GM12892 (cell line): ENCODE measurements around the gene PHLDB3.

Experiments used
- DNase-seq: peaks from one replicate; pipeline ENCODE4 v3.0.0; 2011; ENCODE audit not compliant: insufficient read length
- FAIRE-seq: peaks from 2 replicates; lab custom pipeline; 2011; peaks lifted over from hg19 to GRCh38; lab: Jason Lieb, UNC
- POLR2A ChIP-seq: IDR thresholded peaks from 2 replicates; pipeline ENCODE4 v1.6.1; 2011; ENCODE audit warnings: low read depth, low read length, control low read depth
- POLR2AphosphoS5 ChIP-seq: IDR thresholded peaks from 2 replicates; pipeline ENCODE4 v1.6.1; 2011; ENCODE audit warnings: low read depth, low read length, control low read depth
- TAF1 ChIP-seq: IDR thresholded peaks from 2 replicates; pipeline ENCODE4 v1.6.1; 2011; ENCODE audit warnings: low read depth, mild to moderate bottlenecking, control low read depth, low read length, borderline replicate concordance

The PHLDB3 gene

DNA sequence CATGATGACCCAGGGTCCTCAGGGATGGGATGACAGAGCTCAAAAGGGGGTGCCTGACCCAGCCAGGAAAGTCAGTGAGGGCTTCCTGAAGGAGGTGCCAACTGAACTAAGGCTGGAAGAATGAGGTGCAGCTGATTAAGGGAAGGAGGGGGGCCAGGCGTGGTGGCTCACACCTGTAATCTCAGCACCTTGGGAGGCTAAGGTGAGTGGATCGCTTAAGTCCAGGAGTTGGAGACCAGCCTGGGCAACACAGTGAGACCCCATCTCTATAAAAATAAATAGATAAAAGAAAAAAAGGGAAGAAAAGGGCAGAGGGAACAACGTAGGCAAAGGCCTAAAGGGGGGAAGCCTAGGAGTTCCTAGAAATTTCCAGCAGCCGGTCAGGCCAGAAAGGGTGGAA is 30.1 kb downstream of the PHLDB3 start:
- FAIRE-seq (no peak), DNase-seq (no peak)
- no peak for TF ChIP-seq TAF1

DNA sequence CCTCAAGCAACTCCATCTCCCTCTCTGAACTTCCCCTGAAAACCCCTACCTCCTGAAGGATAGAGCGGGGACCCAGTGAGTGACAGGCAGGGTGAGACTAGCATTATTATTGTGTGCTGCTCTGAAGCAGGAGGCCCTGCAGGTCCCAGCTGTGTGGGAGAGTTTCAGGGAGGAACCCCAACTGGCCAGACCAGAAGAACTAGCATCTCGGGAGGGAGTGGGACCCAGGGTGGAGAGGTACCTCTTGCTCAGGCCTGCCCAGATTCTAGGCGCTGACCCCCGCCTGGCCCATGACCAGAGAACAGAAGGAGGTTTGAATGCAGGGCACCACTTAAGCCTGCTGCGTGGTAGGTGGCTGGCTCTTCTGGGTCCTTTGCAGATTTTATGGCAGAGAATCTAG is 33.5 kb downstream of the PHLDB3 start:
- FAIRE-seq (no peak), DNase-seq (no peak)
- TF ChIP-seq TAF1, result no peak
- no peak for TF ChIP-seq POLR2AphosphoS5
- TF ChIP-seq POLR2A, result no peak

GRCh38 chr19:43470288-43470687 is 34.3 kb downstream of the PHLDB3 start:
- no peak for DNase-seq
- no peak for TF ChIP-seq TAF1
- TF ChIP-seq POLR2A, result no peak
- no peak for TF ChIP-seq POLR2AphosphoS5
- no peak for FAIRE-seq

- FAIRE-seq (no peak), DNase-seq (no peak)
- TF ChIP-seq POLR2A, result no peak
- no peak for TF ChIP-seq POLR2AphosphoS5
- no peak for TF ChIP-seq TAF1
These were observed 35.4 kb downstream of the PHLDB3 start for GRCh38 chr19:43469160-43469480.

DNA sequence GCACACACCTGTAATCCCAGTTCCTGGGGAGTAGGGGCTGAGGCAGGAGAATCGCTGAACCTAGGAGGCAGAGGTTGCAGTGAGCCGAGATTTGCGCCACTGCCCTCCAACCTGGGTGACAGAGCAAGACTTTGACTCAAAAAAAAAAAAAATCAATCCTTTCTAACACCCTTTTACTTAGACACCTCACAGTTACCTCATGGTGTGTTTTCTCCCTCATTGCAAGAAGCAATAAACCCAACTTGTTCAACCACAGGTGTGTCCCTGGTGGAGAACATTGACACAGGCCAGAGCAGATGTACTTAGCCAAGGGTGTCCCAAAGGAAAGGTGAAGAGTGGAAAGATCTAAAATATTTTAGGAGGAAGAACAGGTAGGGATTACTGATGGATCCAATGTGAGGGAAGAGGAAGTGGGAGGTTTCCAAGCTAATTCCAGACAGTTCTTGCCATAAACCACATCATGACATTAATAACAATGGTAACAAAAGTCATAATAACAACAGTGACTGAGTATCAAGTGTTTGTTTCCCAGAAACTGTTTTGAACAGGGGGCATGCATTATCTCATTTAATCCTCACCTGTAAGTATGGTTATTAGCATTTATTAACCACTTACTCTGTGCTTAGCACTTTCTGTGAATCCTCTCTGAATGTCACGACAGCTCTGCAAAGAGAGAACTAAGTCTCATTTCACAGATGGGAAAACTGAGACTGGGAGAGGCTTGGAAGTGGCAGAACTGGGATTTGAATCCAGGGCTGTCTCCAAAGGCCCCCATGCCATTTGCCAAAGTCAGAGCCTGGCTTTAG is 36.0 kb downstream of the PHLDB3 start:
- TF ChIP-seq TAF1 (no peak), POLR2A (no peak), POLR2AphosphoS5 (no peak)
- FAIRE-seq (no peak), DNase-seq (no peak)

DNA sequence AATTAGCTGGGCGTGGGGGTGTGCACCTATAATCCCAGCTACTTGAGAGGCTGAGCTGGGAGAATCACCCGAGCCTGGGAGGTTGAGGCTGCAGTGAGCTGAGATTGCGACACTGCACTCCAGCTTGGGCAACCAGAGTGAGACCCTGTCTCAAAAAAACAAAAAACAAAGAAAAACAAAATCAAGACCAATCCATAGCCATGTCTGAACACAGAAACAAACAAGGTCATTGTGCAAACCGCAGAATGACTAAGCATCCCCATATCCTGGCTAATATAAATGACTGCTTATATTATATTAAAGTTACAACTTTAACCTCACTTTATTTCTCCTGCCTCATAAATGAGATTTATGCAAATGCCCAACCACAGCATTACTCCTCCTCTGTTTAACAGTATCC is 36.8 kb downstream of the PHLDB3 start:
- DNase-seq (no peak), FAIRE-seq (no peak)
- TF ChIP-seq POLR2AphosphoS5, result no peak
- no peak for TF ChIP-seq POLR2A
- no peak for TF ChIP-seq TAF1

GRCh38 chr19:43467276-43467675 is 37.3 kb downstream of the PHLDB3 start:
- no peak for FAIRE-seq
- DNase-seq, result no peak
- TF ChIP-seq POLR2A (no peak), POLR2AphosphoS5 (no peak), TAF1 (no peak)

- TF ChIP-seq POLR2A, result no peak
- no peak for TF ChIP-seq TAF1
- TF ChIP-seq POLR2AphosphoS5, result no peak
- DNase-seq, result no peak
- no peak for FAIRE-seq
These were observed 37.8 kb downstream of the PHLDB3 start for GRCh38 chr19:43466793-43467192.

DNA sequence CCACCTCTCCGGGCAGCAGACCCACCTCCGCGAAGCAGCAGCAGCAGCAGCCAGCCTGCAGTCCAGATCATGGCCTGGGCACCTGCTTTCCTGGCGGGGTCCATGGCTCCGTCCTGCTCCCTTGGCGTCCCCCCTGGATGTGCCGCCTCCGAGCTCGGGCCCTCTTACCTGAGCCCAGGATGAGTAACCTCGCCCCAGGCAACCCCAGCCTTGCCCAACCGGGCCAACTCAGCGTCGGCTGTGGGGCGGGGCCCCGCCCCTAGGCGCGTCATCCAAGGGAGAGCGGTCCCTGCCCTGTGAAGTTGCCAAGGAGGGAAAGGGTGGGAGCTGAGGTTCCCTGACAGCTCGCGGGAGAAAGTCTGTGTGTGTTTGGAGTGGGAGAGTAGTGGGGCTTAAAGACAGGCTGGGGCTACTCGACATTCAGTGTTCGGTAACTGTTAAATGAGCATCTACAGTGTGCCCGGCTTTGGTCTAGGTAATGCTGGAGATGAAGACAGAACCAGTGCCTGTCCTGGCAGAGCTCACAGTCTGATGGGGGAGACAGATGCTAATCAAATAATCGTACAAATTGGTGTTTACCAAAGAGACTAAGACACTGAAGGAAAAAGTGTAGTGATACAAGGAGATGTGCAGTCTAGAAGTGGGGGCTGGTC is 39.0 kb downstream of the PHLDB3 start, which contains the start of gene LYPD3:
Gene LYPD3, minus strand, starts transcription at position 141 of the 653 bp plus-strand sequence. Its CDS starts 37 bp downstream, at position 104.
- FAIRE-seq (no peak), DNase-seq (no peak)

DNA sequence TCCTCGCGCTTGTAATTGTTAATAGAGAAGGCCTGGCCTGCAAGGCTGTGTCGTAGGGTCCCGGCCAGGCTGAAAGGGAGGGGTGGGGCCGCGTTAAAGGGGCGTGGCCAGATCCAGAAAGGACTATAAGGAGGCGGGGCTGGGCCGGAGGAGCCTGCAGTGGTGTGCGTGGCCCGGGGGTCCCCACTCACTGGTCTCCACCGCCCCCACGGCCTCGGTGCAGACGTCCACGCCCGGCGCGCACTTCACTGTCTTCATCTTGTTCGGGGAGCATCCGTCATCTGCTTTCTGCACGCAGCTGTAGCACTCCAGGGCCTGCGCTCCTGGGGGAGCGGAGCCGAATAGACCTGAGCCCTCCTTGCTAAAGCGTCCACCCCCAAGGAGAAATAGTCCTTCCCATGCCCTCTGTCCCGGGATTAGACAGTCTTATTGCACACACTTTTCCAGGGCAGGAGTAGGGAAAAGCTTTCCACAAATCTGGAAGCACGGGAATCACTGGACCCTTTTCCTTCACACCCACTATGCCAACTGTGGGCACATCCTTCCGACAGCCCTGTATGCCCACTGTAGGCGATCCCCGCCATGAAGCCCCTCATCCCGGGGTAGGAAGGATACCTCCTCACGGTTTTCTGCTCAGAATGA is 40.3 kb downstream of the PHLDB3 start:
- FAIRE-seq (no peak), DNase-seq (no peak)
- no peak for TF ChIP-seq POLR2AphosphoS5
- no peak for TF ChIP-seq TAF1
- no peak for TF ChIP-seq POLR2A

More for the DNA sequence above, 39.0 kb downstream of the PHLDB3 start, which contains the start of gene LYPD3:
- TF ChIP-seq POLR2A (no peak), POLR2AphosphoS5 (no peak), TAF1 (no peak)

DNA sequence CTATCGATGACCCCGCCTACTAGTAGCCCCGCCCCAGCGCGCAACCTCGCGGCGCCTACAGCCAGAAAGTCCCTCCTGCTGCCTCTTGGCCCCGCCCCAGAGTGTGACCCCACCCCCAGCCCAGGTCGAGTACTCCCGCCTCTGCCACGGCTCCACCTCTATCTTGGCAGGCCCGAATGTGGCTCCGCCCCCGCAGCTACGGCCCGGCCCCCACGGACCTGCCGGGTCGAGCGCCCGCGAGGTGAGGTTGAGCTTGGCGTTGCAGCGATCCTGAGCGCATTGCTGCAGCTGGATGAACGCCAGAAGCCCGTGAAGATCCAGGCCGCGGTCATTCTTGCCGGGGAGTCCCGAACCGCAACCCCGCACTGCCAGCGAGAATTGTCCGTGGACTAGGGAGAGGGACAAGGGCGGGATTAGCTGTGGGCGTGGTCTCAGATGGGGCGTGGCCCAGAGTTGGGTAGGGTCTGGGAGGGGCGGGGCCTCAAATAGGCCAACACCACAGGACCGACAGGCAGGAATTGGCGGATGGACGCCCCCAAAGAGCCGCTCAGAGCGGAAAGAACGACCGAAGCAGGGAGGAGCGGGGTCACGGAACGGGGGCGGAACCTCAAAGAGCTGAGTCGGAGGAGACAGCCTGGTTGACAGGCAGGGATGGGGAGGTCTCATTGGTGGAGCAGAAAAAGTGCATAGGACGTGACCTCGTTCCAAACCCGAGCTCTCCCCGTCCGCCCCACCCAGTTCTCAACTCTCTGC is 41.0 kb downstream of the PHLDB3 start:
- no peak for TF ChIP-seq POLR2A
- no peak for TF ChIP-seq TAF1
- peak; percentile 92 for FAIRE-seq
- peak; percentile 90 for DNase-seq
